ENCODE measurements around the gene GRPEL2.

The GRPEL2 gene

DNA sequence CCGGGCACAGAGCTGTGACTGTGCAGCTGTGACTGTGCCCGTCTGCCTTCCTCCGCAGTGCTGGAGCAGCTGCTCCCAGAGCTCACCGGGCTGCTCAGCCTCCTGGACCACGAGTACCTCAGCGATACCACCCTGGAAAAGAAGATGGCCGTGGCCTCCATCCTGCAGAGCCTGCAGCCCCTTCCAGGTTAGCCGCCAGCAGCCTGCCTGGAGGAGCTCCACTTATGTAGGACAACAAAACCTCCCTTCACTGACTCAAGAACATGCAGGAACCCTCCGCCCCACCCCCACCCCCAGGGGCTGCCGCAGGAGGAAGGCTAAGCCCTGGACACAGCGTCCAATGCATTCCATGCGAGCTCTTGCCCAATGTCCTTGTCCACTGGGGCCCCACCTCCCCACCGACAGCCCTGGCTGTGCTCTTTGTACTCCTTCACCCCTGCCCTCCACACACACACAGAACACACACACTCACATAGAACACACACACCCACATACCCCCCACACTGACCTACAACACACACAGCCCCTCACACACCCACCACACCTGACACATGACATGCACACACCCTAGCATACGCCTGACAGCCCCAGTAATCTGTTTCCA is 45.7 kb upstream of the GRPEL2 start:
- no peak overlapping the region for H3K27ac ChIP-seq
- H2AFZ ChIP-seq (ENCODE audit: low read depth) = no peak overlapping the region
- no peaks in the 10 kb centered on the region for H3K4me1 ChIP-seq (ENCODE audit: low read depth, poor library complexity, severe bottlenecking)
- no peak overlapping the region for H3K4me2 ChIP-seq
- H3K79me2 ChIP-seq (ENCODE audit: insufficient read depth, low read depth) = no peaks in the 10 kb centered on the region
- H3K27me3 ChIP-seq (ENCODE audit: insufficient read depth, low read depth) = no peaks in the 10 kb centered on the region
- H3K4me3 ChIP-seq (IDR thresholded peaks at IDR 0.05; ENCODE audit: insufficient read depth, low read depth, low read length) = no peak overlapping the region
- H4K20me1 ChIP-seq (ENCODE audit: insufficient read depth) = no peaks in the 10 kb centered on the region
- no peak overlapping the region for H3K9ac ChIP-seq
- TF ChIP-seq, protein P1, sequence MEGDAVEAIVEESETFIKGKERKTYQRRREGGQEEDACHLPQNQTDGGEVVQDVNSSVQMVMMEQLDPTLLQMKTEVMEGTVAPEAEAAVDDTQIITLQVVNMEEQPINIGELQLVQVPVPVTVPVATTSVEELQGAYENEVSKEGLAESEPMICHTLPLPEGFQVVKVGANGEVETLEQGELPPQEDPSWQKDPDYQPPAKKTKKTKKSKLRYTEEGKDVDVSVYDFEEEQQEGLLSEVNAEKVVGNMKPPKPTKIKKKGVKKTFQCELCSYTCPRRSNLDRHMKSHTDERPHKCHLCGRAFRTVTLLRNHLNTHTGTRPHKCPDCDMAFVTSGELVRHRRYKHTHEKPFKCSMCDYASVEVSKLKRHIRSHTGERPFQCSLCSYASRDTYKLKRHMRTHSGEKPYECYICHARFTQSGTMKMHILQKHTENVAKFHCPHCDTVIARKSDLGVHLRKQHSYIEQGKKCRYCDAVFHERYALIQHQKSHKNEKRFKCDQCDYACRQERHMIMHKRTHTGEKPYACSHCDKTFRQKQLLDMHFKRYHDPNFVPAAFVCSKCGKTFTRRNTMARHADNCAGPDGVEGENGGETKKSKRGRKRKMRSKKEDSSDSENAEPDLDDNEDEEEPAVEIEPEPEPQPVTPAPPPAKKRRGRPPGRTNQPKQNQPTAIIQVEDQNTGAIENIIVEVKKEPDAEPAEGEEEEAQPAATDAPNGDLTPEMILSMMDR (conservative IDR thresholded peaks at IDR 0.05; ENCODE audit: low read depth, low read length) = no peak
- no peaks in the 10 kb centered on the region for H3K36me3 ChIP-seq (ENCODE audit: insufficient read depth)

DNA sequence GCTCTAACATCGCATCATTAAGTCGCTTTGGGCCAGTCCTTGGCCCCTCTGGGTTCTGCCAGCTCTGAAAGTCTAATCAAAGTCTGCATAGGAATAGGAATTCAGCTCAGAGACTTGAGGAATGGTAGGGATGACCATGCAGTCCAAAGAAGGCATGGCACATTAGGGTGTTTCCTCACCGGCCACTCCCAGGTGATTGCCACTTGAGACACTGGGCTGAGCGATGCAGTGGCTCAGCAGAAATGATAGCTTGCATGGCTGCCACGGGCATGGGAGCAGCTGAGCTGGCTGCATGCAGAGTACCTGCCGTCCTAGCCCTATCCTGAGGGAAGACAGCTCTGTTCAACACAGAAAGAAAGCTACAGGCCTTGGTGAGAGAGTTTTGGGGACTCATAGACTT is 44.9 kb upstream of the GRPEL2 start:
- Histone ChIP-seq H3K9ac (no peak overlapping the region), H4K20me1 (ENCODE audit: insufficient read depth) (no peaks in the 10 kb centered on the region), H3K4me3 (IDR thresholded peaks at IDR 0.05; ENCODE audit: insufficient read depth, low read depth, low read length) (no peak overlapping the region), H3K4me1 (ENCODE audit: low read depth, poor library complexity, severe bottlenecking) (no peaks in the 10 kb centered on the region), H3K4me2 (no peak overlapping the region), H2AFZ (ENCODE audit: low read depth) (no peak overlapping the region), H3K36me3 (ENCODE audit: insufficient read depth) (no peaks in the 10 kb centered on the region), H3K79me2 (ENCODE audit: insufficient read depth, low read depth) (no peaks in the 10 kb centered on the region), H3K27ac (no peak overlapping the region), H3K27me3 (ENCODE audit: insufficient read depth, low read depth) (no peaks in the 10 kb centered on the region)
- TF ChIP-seq, protein P1 (conservative IDR thresholded peaks at IDR 0.05; ENCODE audit: low read depth, low read length) = no peak

DNA sequence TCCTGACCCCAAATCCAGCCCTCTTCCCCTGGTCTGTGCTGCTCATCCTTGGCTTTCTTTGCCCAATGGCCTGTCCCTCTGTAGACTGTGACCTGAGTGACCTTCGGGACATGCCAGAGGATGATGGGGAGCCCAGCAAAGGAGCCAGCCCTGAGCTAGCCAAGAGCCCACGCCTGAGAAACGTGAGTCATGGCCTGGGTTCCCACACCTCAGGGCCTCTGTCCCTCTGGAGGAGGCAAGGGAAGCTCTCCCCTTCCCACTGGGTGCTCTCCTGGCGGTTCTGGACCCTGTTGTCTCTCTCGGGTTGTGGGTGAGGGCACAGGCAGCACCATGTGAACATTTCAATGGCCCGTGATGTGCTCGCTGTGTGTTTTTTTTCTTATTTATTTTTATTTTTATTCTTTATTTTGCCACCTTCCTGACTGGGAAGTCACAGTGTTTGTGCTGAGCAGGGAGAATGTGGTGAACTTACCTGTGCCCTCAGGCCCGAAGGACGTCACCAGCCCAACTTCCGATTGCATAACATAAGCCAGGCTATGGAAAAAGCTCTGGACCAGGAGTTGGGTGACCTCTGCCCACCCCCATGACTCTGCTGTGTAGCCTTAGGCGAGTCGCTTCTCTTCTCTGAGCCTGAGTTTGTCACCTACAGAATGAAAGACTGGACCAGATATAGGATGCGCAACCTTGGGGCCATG is 44.1 kb upstream of the GRPEL2 start:
- Histone ChIP-seq H3K36me3 (ENCODE audit: insufficient read depth) (no peaks in the 10 kb centered on the region), H3K4me1 (ENCODE audit: low read depth, poor library complexity, severe bottlenecking) (no peaks in the 10 kb centered on the region), H3K27ac (no peak overlapping the region), H3K9ac (no peak overlapping the region), H2AFZ (ENCODE audit: low read depth) (no peak overlapping the region), H3K27me3 (ENCODE audit: insufficient read depth, low read depth) (no peaks in the 10 kb centered on the region), H3K79me2 (ENCODE audit: insufficient read depth, low read depth) (no peaks in the 10 kb centered on the region), H3K4me3 (IDR thresholded peaks at IDR 0.05; ENCODE audit: insufficient read depth, low read depth, low read length) (no peak overlapping the region), H3K4me2 (no peak overlapping the region), H4K20me1 (ENCODE audit: insufficient read depth) (no peaks in the 10 kb centered on the region)
- TF ChIP-seq, protein P1 (conservative IDR thresholded peaks at IDR 0.05; ENCODE audit: low read depth, low read length) = no peak

DNA sequence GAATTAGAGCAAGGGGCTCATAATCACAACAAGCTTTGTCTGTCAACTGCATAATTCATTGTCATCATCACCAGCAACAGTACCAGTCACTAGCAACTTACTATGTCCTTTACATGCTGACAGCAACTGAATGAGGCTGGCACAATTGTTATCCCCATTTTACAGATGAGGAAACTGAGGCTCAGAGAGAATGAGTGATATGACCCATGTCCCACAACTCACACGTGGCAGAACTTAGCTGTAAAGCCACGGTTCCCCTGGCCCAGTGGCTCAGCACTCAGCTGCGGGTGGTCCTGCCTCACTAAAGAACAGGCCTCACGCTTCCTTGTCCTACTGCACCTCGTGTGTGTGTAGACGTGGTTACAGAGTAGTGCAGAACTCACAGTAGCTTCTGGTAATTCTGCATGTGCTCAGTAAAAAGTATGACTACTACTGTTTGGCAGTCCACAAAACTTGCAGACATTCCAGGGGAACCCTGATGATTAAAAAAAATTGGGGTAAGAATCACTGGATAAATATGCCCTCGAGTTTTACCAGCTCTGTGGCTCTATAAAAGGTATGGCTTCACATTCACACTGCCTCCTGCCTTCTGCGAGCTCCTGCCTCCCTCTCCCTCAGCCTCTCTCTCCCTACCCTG is 43.4 kb upstream of the GRPEL2 start:
- H3K27me3 ChIP-seq (ENCODE audit: insufficient read depth, low read depth) = no peaks in the 10 kb centered on the region
- H4K20me1 ChIP-seq (ENCODE audit: insufficient read depth) = no peaks in the 10 kb centered on the region
- no peaks in the 10 kb centered on the region for H3K36me3 ChIP-seq (ENCODE audit: insufficient read depth)
- no peaks in the 10 kb centered on the region for H3K79me2 ChIP-seq (ENCODE audit: insufficient read depth, low read depth)
- H3K4me3 ChIP-seq (IDR thresholded peaks at IDR 0.05; ENCODE audit: insufficient read depth, low read depth, low read length) = no peak overlapping the region
- TF ChIP-seq, protein P1 (conservative IDR thresholded peaks at IDR 0.05; ENCODE audit: low read depth, low read length) = no peak
- H3K9ac ChIP-seq = no peak overlapping the region
- H3K4me1 ChIP-seq (ENCODE audit: low read depth, poor library complexity, severe bottlenecking) = no peaks in the 10 kb centered on the region
- H3K4me2 ChIP-seq = no peak overlapping the region
- H2AFZ ChIP-seq (ENCODE audit: low read depth) = no peak overlapping the region
- no peak overlapping the region for H3K27ac ChIP-seq
